ENCODE data around the gene CCL2. TPM values are rescaled to one million over a fixed set of nuclear protein-coding genes. Genes with fewer than 3 reads are reported as not detected.

The CCL2 gene
- total and polyA plus RNA-seq, 2 of the 8 experiments (the other 6 are each of a cell fraction or from before 2014, with no cell fraction given) = 3.0 to 3.7 TPM

GRCh38 chr17:34257986-34258326 is 2.9 kb downstream of the CCL2 start:
- FAIRE-seq (no peak), DNase-seq (ENCODE audit: low read depth in 1 of 2, low spot score in 2 of 2) (no peak)
- Histone ChIP-seq H4K20me1 (replicated peaks in 1 of 2; ENCODE audit: control insufficient read depth in 1 of 2, insufficient read depth in 2 of 2, low read length in 2 of 2) (no peaks in the 10 kb centered on the region), H2BK12ac (ENCODE audit: low read depth, low read length) (no peak overlapping the region), H2AK5ac (ENCODE audit: low read depth, low read length) (no peak overlapping the region), H3K9me3 (ENCODE audit: insufficient read depth in 2 of 2, low read depth in 1 of 2, low read length in 1 of 2) (no peaks in the 10 kb centered on the region), H2AFZ (ENCODE audit: low read length) (no peak overlapping the region), H2BK20ac (ENCODE audit: low read length) (no peak overlapping the region), H3K4me2 (ENCODE audit: insufficient read depth in 1 of 2, low read depth in 2 of 2, low read length in 2 of 2) (no peak overlapping the region), H3K4me1 (replicated peaks in 1 of 4; ENCODE audit: control insufficient read depth in 3 of 4, insufficient read depth in 4 of 4, low read length in 3 of 4) (peaks cover 4 to 11% (median 7%) of the 10 kb centered on the region in 4 experiments; a peak in 6 of 7 replicates), H3K36me3 (ENCODE audit: control insufficient read depth in 2 of 4, insufficient read depth in 4 of 4, low read length in 3 of 4) (no peaks in the 10 kb centered on the region), H3K79me2 (ENCODE audit: control insufficient read depth in 1 of 2, insufficient read depth in 2 of 2, low read length in 2 of 2) (no peaks in the 10 kb centered on the region), H2BK15ac (ENCODE audit: low read length) (no peak overlapping the region), H3K79me1 (ENCODE audit: low read depth, low read length) (no peaks in the 10 kb centered on the region), H3K4me3 (ENCODE audit: extremely low read depth in 1 of 4, insufficient read depth in 2 of 4, low read depth in 3 of 4, low read length in 4 of 4) (no peak overlapping the region), H3K18ac (ENCODE audit: extremely low read depth, low read length) (no peak overlapping the region), H3K27ac (ENCODE audit: low read depth, low read length) (no peak overlapping the region), H3K56ac (replicated peaks; ENCODE audit: insufficient read length, low read depth, low read length) (no peak overlapping the region), H3K23me2 (ENCODE audit: low read depth, low read length) (peaks cover 6% of the 10 kb centered on the region; the same call in 1 of the 2 replicates), H3K4ac (replicated peaks; ENCODE audit: insufficient read length, low read depth, low read length) (no peak overlapping the region), H3K27me3 (replicated peaks in 1 of 4; ENCODE audit: control insufficient read depth in 3 of 4, extremely low read depth in 1 of 4, insufficient read depth in 3 of 4, low read length in 3 of 4) (no peaks in the 10 kb centered on the region), H3K9ac (replicated peaks in 1 of 4; ENCODE audit: extremely low read depth in 1 of 4, low read depth in 3 of 4, low read length in 3 of 4) (no peak overlapping the region), H2BK5ac (ENCODE audit: low read depth, low read length) (no peak overlapping the region), H3K23ac (ENCODE audit: insufficient read length) (no peak overlapping the region), H3K14ac (ENCODE audit: insufficient read length) (no peak overlapping the region), H4K5ac (ENCODE audit: insufficient read length, low read depth, low read length) (no peak overlapping the region), H4K91ac (replicated peaks; ENCODE audit: insufficient read length, low read length) (no peak overlapping the region), H4K8ac (ENCODE audit: extremely low read depth, insufficient read depth, low read length) (no peak overlapping the region), H2BK120ac (replicated peaks; ENCODE audit: low read depth, low read length) (no peak overlapping the region)
- TF ChIP-seq MAFK (IDR thresholded peaks at IDR 0.05; ENCODE audit: low read depth, low read length) (no peak), TEAD4 (IDR thresholded peaks at IDR 0.05; ENCODE audit: low read depth, low read length) (no peak), TAF1 (IDR thresholded peaks at IDR 0.05; ENCODE audit: low read depth, low read length) (no peak), GTF2F1 (IDR thresholded peaks at IDR 0.05; ENCODE audit: borderline replicate concordance, low read depth, low read length) (no peak), TCF12 (IDR thresholded peaks at IDR 0.05; ENCODE audit: low read depth, low read length) (no peak), RXRA (IDR thresholded peaks at IDR 0.05; ENCODE audit: insufficient read depth, low read depth, low read length) (no peak), JUND (IDR thresholded peaks at IDR 0.05; ENCODE audit: low read length) (no peak), RAD21 (IDR thresholded peaks at IDR 0.05 in 1 of 2, conservative IDR thresholded peaks at IDR 0.05 in 1 of 2; ENCODE audit: low read depth in 2 of 2, low read length in 2 of 2) (no peak), CBX5 (IDR thresholded peaks at IDR 0.05; ENCODE audit: low read depth, low read length) (no peak)
- ChIA-PET POLR2A (ENCODE audit: partially characterized antibody) (no interaction called here), CTCF (ENCODE audit: partially characterized antibody) (interaction anchor here (1.1 kb wide), 1 partner anchor 103 kb away, joined by 4 read pairs; no protein-coding TSS in a partner anchor)
- WGBS, 2 experiments (ENCODE audit: extremely low coverage in 1 of 2, insufficient coverage in 1 of 2, insufficient read length in 1 of 2, insufficient replicate concordance in 2 of 2, low coverage in 1 of 2, low lambda C conversion rate in 2 of 2, missing lambda C conversion rate in 1 of 2) = 100% methylated on average over 1 of the region's 1 CpG; no CpG with 5 or more reads in 1 of the 2 experiments
